Measurements from ENCODE around the gene BMAL1. TPM values are rescaled to one million over a fixed set of nuclear protein-coding genes. Genes with fewer than 3 reads are reported as not detected.

The BMAL1 gene
- total RNA-seq, 1 donor from 2014 or later = 7.7 TPM

GRCh38 chr11:13327421-13327820, 49.8 kb downstream of the BMAL1 start:
- Mint-ChIP-seq H3K27ac (ENCODE audit: unreplicated experiment) (no peak overlapping the region), H3K27me3 (ENCODE audit: unreplicated experiment) (peaks cover 5% of the 10 kb centered on the region), H3K4me1 (ENCODE audit: unreplicated experiment) (peaks cover 3% of the 10 kb centered on the region), H3K9me3 (ENCODE audit: unreplicated experiment) (no peaks in the 10 kb centered on the region), H3K4me3 (ENCODE audit: unreplicated experiment) (no peak overlapping the region), H3K36me3 (ENCODE audit: low read depth, unreplicated experiment) (no peaks in the 10 kb centered on the region)
- DNase-seq (ENCODE audit: low spot score) = no peak
- no peak for TF ChIP-seq CTCF (IDR thresholded peaks at IDR 0.05; ENCODE audit: unreplicated experiment)

- H3K9me3 Mint-ChIP-seq (ENCODE audit: unreplicated experiment) = no peaks in the 10 kb centered on the region
- peaks cover 5% of the 10 kb centered on the region for H3K27me3 Mint-ChIP-seq (ENCODE audit: unreplicated experiment)
- peaks cover 3% of the 10 kb centered on the region for H3K4me1 Mint-ChIP-seq (ENCODE audit: unreplicated experiment)
- H3K36me3 Mint-ChIP-seq (ENCODE audit: low read depth, unreplicated experiment) = no peaks in the 10 kb centered on the region
- no peak for DNase-seq (ENCODE audit: low spot score)
- H3K4me3 Mint-ChIP-seq (ENCODE audit: unreplicated experiment) = no peak overlapping the region
- H3K27ac Mint-ChIP-seq (ENCODE audit: unreplicated experiment) = no peak overlapping the region
- no peak for TF ChIP-seq CTCF (IDR thresholded peaks at IDR 0.05; ENCODE audit: unreplicated experiment)
Observed at GRCh38 chr11:13328286-13328685, 50.7 kb downstream of the BMAL1 start.

DNA sequence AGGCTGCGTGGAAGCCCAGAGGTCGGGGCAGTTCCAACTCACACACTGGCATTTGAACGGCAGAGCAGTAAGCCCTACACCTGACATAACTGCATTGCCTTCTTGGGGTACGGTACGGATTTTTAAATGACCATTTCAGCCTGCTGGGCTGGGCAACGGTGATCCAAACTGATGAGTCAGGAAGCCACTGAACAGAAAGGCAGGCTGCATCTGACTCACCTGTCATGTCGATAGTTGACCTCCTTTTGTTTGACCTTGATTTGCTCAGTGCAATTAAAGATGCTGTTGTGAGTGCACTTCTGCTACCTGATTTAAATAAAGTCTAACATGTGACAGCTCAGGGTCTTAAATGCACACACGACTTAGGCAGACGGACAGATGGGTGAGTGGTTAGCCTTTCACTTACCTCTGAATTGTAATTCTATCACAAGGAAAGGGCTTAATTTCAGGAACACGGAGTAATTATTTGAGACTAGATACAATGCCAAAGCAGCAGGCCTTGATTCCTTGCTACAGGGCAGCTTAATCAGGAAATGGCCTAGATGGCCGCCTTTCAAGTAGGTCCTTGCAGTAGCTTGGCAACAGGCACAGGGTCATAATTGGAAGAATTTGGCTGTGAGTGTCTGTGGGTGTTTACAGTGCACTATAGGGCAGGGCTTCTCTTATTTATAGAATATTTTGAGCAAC, 52.2 kb downstream of the BMAL1 start:
- H3K4me3 Mint-ChIP-seq (ENCODE audit: unreplicated experiment) = no peak overlapping the region
- H3K4me1 Mint-ChIP-seq (ENCODE audit: unreplicated experiment) = peaks cover 3% of the 10 kb centered on the region
- TF ChIP-seq CTCF (IDR thresholded peaks at IDR 0.05; ENCODE audit: unreplicated experiment) = no peak
- no peak for DNase-seq (ENCODE audit: low spot score)
- no peaks in the 10 kb centered on the region for H3K36me3 Mint-ChIP-seq (ENCODE audit: low read depth, unreplicated experiment)
- no peaks in the 10 kb centered on the region for H3K9me3 Mint-ChIP-seq (ENCODE audit: unreplicated experiment)
- peaks cover 2% of the 10 kb centered on the region for H3K27me3 Mint-ChIP-seq (ENCODE audit: unreplicated experiment)
- no peak overlapping the region for H3K27ac Mint-ChIP-seq (ENCODE audit: unreplicated experiment)

DNA sequence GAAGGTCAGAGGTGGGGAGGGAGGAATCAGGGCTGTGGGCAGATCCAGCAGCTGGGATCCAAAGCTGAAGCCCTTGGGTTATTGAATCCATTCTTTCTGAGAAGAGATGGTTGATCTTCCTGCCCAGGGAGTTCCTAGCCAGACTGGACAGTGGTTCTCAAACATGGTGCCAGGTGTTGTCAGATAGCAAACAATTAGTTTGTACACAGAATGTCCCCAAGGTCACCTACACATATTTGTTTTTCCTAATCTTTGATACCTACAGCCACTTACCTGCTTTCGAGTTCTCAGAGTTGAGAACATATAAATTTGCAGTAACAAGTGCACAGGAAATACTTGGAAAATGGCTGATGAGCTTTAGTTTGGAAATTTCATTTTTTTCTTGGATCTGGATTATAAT, 54.5 kb downstream of the BMAL1 start:
- Mint-ChIP-seq H3K4me1 (ENCODE audit: unreplicated experiment) (peaks cover 3% of the 10 kb centered on the region), H3K27ac (ENCODE audit: unreplicated experiment) (no peak overlapping the region)

More for the DNA sequence above, 54.5 kb downstream of the BMAL1 start:
- TF ChIP-seq CTCF (IDR thresholded peaks at IDR 0.05; ENCODE audit: unreplicated experiment) = no peak
- DNase-seq (ENCODE audit: low spot score) = no peak
- Mint-ChIP-seq H3K4me3 (ENCODE audit: unreplicated experiment) (no peak overlapping the region), H3K27me3 (ENCODE audit: unreplicated experiment) (peaks cover 2% of the 10 kb centered on the region), H3K9me3 (ENCODE audit: unreplicated experiment) (no peaks in the 10 kb centered on the region), H3K36me3 (ENCODE audit: low read depth, unreplicated experiment) (no peaks in the 10 kb centered on the region)
